Thoracic aorta (tissue), 2 donors: ENCODE data around the gene BBS10. TPM values are rescaled to one million over a fixed set of nuclear protein-coding genes. Genes with fewer than 3 reads are reported as not detected.
"Not testable (repeated sequence)": the region's sequence is repeated elsewhere in the genome, so short reads cannot be mapped to it uniquely, and the experiment has no call there.

Experiments
- ATAC-seq: fragments of 150-250 bp; one replicate; pipeline ENCODE4 v1.8.0; 2017; ENCODE audit warnings: low read depth; ENCODE audit not compliant: insufficient number of reproducible peaks, low FRiP score
- DNase-seq: peaks from one replicate; pipeline ENCODE4 v3.0.0-alpha.2; 2020; ENCODE audit warnings: low spot score
- H3K27ac ChIP-seq, 2 donors: fragments of 200-600 bp; sonication (generic); 1 replicate in 1 of 2; 2 replicates in 1 of 2; pipeline ENCODE4 v1.5.1; 2016; ENCODE audit warnings: mild to moderate bottlenecking in 2 of 2, moderate library complexity in 2 of 2
- H3K27me3 ChIP-seq: fragments of 200-600 bp; sonication (generic); replicated peaks from 2 replicates; pipeline ENCODE4 v1.6.0; 2016; ENCODE audit warnings: mild to moderate bottlenecking; ENCODE audit not compliant: insufficient read depth
- H3K36me3 ChIP-seq: fragments of 200-600 bp; sonication (generic); one replicate; pipeline ENCODE4 v1.5.1; 2016
- H3K4me1 ChIP-seq, 2 donors: fragments of 200-600 bp; sonication (generic); 1 replicate in 1 of 2; 2 replicates in 1 of 2; pipeline versions ENCODE4 v1.5.1 to v1.6.0; 2016; ENCODE audit warnings: low read depth in 2 of 2, mild to moderate bottlenecking in 1 of 2; ENCODE audit not compliant: control insufficient read depth in 1 of 2
- H3K4me3 ChIP-seq: fragments of 200-600 bp; sonication (generic); 2 replicates; pipeline ENCODE4 v1.5.1; 2016; ENCODE audit warnings: mild to moderate bottlenecking
- H3K9me3 ChIP-seq: fragments of 200-600 bp; sonication (generic); 2 replicates; pipeline ENCODE4 v1.5.1; 2016
- CTCF ChIP-seq: fragments of 200-600 bp; sonication (generic); IDR thresholded peaks from one replicate; pipeline ENCODE4 v1.5.1; 2019; ENCODE audit warnings: antibody characterized with exemption
- total RNA-seq, 2 donors: library from RNA; depleted of rRNA; stranded (reverse); fragments of >200 nt; gene quantifications; one replicate each; pipeline versions ENCODE4 v1.1.0 to v1.2.3, GENCODE V29; 2016

Gene BBS10
- total RNA-seq, 2 donors from 2014 or later, result 7.4 to 9.3 TPM

GRCh38 chr12:76379261-76379660 lies 31.0 kb upstream of the BBS10 start:
- no peak for DNase-seq
- TF ChIP-seq CTCF, result no peak
- Histone ChIP-seq H3K27ac (no peak overlapping the region), H3K4me3 (no peak overlapping the region), H3K36me3 (peaks cover 22% of the 10 kb centered on the region), H3K27me3 (no peaks in the 10 kb centered on the region), H3K9me3 (no peaks in the 10 kb centered on the region), H3K4me1 (no peaks in the 10 kb centered on the region)
- ATAC-seq, result no peak

GRCh38 chr12:76376876-76377275 lies 28.7 kb upstream of the BBS10 start:
- H3K9me3 ChIP-seq, H3K27me3 ChIP-seq, DNase-seq, H3K4me1 ChIP-seq, H3K27ac ChIP-seq, ATAC-seq, H3K4me3 ChIP-seq: not testable (repeated sequence)
- H3K36me3 ChIP-seq, result peaks cover 22% of the 10 kb centered on the region

- no peak for ATAC-seq
- Histone ChIP-seq H3K27me3 (no peaks in the 10 kb centered on the region), H3K4me1 (no peaks in the 10 kb centered on the region), H3K36me3 (peaks cover 23% of the 10 kb centered on the region), H3K9me3 (no peaks in the 10 kb centered on the region), H3K27ac (no peak overlapping the region), H3K4me3 (no peak overlapping the region)
- no peak for TF ChIP-seq CTCF
- no peak for DNase-seq
Measured at GRCh38 chr12:76375939-76376338, 27.7 kb upstream of the BBS10 start.

GRCh38 chr12:76375470-76375869 lies 27.3 kb upstream of the BBS10 start:
- no peak for TF ChIP-seq CTCF
- ATAC-seq (no peak), DNase-seq (no peak)
- Histone ChIP-seq H3K27me3 (no peaks in the 10 kb centered on the region), H3K27ac (no peak overlapping the region), H3K4me3 (no peak overlapping the region), H3K36me3 (peaks cover 23% of the 10 kb centered on the region), H3K9me3 (no peaks in the 10 kb centered on the region), H3K4me1 (no peaks in the 10 kb centered on the region)

GRCh38 chr12:76374386-76375020 lies 26.3 kb upstream of the BBS10 start:
- no peak for ATAC-seq
- H3K27ac ChIP-seq, result no peak overlapping the region
- no peaks in the 10 kb centered on the region for H3K27me3 ChIP-seq
- TF ChIP-seq CTCF, result no peak
- no peak for DNase-seq
- no peaks in the 10 kb centered on the region for H3K4me1 ChIP-seq
- H3K9me3 ChIP-seq, result no peaks in the 10 kb centered on the region
- H3K36me3 ChIP-seq, result peaks cover 23% of the 10 kb centered on the region
- no peak overlapping the region for H3K4me3 ChIP-seq

- DNase-seq (no peak), ATAC-seq (no peak)
- Histone ChIP-seq H3K4me3 (no peak overlapping the region), H3K27me3 (no peaks in the 10 kb centered on the region), H3K27ac (no peak overlapping the region), H3K36me3 (peaks cover 19% of the 10 kb centered on the region), H3K9me3 (no peaks in the 10 kb centered on the region), H3K4me1 (no peaks in the 10 kb centered on the region)
- no peak for TF ChIP-seq CTCF
Measured at GRCh38 chr12:76368230-76368629, 20.0 kb upstream of the BBS10 start.
